GM12872 (cell line): ENCODE measurements around the gene TTC38.
A peak's percentile ranks its signal among the peaks of the same experiment; 100 is the strongest.

Source experiments
- CTCF ChIP-seq: IDR thresholded peaks from 3 replicates; pipeline ENCODE4 v1.5.1; 2011; ENCODE audit warnings: low read depth, mild to moderate bottlenecking, low read length, moderate library complexity; ENCODE audit not compliant: insufficient read depth

TTC38 gene

GRCh38 chr22:46246178-46246577, 21.6 kb upstream of the TTC38 start:
- no peak for TF ChIP-seq CTCF

DNA sequence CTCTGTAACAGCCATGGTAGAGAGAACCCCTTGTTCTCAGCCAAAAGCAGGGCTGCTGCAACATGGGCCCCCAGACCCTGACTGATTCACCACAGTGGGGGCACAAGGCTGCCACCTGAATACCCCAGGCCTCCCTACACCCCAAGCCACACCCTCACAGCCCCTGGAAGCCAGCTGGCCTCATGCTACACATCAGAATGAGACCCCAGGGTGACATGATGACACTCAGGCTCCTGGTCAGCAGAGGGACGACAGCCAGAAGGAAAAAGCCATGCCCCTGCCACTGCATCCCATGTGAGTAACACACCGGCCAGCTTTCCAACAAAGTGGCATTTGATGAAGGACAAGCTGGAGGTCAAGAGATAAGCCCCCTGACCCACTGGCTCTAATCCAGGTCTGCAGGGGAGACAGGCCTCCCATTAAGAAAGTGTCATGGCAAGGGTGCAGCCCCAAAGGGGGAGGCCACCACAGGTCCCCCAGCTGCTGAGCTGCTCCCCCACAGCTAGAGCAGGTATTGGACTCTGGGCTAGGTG, 20.3 kb upstream of the TTC38 start:
- no peak for TF ChIP-seq CTCF

GRCh38 chr22:46250035-46250782, 17.6 kb upstream of the TTC38 start, which contains the start of gene CDPF1:
Gene CDPF1 (minus strand): TSS chr22:46250293. CDS start chr22:46248284, 2,009 bp downstream.
- 0 out of 3 replicates have a peak, but pooled peaks have one; percentile 2 for TF ChIP-seq CTCF

DNA sequence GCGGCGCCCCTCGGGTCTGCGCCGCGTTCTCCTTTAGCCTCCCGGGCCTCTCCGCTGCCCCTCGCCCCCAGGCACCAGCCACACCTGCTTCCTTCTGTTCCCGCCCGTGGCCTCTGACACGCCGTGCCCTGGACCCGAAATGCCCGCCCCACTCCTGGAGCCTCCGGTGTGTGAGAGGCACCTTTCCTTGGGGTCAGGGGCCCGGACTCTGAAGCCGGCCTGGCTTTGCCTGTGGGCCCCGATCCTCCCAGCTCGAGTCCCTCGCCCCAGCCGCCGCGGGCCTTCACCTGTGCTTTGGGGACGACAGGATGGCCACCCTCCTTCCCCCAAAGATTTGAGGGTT, 17.1 kb upstream of the TTC38 start:
- no peak for TF ChIP-seq CTCF

DNA sequence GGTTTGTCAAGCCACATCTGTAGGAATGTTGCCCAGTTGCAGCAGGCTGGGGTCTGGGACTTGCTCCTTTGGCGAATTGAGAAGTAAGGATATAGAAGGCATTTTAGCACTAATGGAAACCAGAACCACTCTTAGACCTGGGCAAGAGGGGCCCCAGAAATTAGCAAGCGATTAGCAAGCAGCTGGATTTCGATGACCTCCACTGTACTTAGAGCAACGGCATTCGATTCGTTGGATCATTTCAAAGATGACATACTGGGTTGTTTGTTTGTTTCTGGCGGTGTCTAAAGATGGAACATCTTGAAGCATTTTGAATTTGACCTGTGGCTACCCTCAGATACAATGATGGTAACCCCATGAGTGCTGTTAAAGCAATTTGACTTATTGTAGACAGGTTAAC, 16.5 kb upstream of the TTC38 start:
- TF ChIP-seq CTCF: no peak

DNA sequence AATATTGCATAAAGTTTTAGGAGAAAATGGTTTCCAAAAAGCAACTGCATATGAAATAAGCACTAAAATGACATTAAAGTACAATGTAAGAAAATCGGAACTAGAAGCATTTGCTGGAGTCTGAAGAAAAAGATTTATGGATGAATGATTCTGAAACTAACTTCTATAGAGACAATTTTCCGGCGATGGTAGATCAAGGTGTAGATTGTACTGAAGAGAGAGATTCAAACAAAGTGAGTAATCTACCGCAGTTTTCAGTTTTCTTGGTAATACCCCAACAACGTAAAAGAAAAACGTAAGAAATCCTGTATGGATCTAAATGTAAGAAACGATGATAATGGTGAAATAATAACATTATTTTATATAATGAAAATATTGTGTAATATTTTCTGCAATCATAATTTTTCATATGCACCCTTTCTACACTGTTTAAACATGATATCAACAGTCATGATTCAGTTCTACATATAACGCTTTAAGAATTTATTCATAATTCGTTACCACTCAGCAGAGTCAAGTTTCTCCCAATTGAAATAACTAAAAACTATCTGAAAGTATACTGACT, 15.9 kb upstream of the TTC38 start:
- TF ChIP-seq CTCF: no peak

DNA sequence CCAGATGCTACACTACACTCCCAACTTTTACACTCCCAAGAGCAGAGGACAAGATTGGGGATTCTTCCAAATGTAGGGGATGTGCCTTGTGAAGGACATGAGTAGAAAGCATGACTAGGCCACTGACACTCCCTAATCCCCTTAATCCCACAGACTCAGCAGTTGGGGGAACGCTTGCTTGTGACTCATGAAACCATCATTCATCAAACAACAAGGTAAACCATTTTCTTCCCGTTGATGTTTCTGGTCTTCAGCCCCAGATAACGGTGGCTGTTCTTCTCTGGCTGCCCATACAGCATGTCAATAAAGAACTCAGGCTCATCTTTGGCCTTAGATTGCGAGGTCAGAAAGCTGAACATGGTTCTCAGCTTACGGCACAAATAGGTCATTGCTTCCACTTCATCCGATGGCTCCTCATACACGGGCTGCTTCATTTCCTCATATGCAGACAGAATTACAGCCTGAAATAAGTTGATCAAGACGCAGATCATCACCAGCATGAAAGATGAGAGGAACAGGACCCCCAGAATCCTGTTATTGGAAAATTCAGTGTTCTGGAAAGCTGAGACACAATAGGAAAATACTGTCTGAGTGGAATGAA, 11.3 kb upstream of the TTC38 start:
- TF ChIP-seq CTCF: no peak
